HG02981 (cell line): ENCODE results near the gene BPIFB3.

Experiments used
- ATAC-seq: cut with Tn5 transposase; IDR thresholded peaks from one replicate; pipeline ENCODE4 v1.9.1; 2021; ENCODE audit warnings: mild to moderate bottlenecking, moderate library complexity; ENCODE audit not compliant: unreplicated experiment

BPIFB3 gene, protein sequence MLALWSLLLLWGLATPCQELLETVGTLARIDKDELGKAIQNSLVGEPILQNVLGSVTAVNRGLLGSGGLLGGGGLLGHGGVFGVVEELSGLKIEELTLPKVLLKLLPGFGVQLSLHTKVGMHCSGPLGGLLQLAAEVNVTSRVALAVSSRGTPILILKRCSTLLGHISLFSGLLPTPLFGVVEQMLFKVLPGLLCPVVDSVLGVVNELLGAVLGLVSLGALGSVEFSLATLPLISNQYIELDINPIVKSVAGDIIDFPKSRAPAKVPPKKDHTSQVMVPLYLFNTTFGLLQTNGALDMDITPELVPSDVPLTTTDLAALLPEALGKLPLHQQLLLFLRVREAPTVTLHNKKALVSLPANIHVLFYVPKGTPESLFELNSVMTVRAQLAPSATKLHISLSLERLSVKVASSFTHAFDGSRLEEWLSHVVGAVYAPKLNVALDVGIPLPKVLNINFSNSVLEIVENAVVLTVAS

DNA sequence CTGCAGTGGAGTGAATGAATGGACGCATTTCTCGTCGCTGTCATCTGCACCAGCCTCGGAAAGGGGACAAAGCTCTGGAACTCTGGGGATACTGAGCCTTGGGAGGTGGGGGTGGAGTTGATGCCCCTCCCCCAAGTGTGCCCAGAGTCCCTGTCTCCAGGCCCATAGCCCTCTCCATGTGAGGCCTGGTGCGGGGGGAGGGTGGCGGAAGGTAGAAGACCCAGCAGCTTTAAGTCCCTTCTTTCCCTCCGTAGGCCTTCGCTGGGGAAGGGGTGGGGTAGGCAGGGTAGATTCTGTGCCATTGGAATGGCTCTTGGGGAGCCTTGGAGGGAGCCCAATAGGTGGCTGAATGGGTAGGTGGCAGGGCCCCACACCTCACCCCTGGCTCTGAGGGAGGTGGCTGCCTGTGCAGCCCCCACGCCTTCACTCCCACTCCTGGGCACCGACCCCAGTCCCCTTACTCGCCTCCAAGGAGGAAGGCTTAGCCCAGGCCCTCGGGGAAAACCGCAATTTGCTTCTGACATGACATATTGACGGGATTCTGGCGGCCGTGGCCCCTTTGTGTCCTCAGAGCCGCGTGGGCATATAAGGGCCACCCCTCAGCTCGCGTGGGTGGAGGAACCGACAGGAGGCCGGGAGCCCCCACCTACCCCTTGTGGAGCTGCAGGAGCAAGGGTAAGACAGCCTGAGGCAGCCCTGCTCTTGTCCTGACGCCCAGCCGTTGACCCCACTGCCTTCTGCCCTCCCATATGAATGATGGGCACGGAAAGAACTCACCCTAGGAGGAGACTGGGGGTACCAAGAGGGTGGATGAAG, at the start of gene BPIFB3:
BPIFB3 (plus strand) TSS at position 613 of the 816 bp plus-strand sequence. CDS start 1,533 bp downstream, outside the sequence.
- no peak for ATAC-seq

DNA sequence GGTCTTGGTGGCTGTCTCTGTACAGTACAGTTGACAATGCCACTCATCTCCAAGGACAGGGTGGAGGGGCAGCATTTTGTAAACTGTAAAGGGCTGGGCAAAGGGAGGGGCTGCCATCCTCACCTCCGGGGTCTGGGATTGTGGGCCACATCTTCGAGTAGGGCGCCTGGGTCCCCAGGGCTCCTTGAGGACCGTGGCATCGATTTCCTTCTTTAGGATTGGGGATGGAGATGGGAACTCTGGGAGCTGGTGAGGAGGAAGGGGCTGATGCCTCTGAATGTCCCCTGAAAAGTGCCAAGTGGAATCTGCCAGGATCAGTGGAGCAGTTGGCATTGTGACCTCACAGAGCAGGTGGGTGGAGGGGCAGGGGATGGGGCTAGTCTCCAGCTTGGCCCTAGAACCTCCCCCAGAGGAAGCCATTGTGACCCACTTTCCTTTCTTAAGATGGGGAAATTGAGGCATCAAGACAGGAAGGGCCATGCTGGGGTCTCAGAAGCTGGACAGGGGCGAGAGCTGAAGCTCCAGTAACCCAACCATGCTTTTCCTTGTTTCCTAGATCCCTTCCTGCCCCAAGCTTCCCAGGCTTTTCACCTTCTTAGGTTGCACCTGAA, 49.5 kb upstream of the BPIFB3 start, which contains the start of gene SUN5:
SUN5 (minus strand) TSS at position 293 of the 611 bp plus-strand sequence; CDS start at position 200, 93 bp downstream.
- no peak for ATAC-seq

DNA sequence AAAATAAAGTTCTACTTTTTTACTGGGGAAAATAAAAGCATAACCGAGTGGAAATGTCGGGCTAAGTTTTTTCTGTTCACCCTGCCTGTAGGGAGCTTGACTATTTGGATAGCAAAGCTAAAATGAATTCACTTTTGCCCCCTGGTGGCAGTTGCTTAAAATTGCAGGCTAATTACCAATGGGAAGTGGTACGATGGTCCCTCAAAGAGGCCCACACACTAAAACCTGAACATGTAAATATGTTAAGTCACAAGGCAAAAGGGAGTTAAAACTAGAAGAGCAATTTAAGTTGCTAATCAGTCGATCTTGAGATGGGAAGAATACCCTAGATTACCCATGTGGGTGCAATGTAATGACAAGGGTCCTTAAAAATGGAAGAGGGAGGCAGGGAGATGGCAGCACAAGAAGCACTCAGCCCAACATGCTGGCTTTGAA, 48.6 kb upstream of the BPIFB3 start:
- ATAC-seq = no peak

DNA sequence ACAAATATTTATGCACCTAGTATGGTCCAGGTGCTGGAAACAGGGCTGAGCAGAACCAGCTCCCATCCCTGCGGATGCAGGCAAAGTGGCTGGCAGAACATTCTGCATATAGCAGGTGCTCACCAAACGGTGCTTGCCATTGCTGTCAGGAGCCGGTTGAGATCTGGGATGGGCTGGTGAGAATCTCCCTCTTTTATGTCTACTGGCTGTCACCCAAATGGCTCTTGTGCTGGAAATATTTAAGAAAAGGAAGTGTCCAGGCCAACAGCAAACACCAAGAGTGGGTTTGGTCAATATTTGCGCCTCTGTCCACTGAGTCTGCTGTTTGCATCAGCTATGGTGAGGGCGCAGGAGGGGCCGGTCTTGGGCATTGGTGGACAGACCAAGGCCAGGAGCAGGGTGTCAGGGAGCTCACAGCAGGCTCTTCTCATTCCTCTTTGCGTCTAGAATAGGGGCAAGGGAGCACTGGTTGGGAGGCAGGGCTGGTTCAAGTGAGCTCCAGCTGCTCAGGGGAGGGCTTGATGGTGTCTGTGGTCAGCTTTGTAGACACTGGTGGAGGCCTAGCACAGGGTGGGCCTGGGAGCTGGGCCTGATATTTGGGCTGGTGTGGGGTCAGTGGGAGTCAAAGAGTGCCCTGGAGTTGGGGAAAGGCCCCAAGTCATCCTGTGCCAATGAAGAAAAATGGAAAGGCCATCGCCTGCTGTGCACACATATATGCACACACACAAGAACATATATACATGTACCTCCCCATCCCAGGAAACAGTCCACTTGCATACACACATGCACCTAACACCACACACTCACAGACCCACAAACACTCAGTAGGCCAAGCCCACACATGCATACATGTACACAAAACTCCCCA, 47.6 kb upstream of the BPIFB3 start:
- no peak for ATAC-seq

DNA sequence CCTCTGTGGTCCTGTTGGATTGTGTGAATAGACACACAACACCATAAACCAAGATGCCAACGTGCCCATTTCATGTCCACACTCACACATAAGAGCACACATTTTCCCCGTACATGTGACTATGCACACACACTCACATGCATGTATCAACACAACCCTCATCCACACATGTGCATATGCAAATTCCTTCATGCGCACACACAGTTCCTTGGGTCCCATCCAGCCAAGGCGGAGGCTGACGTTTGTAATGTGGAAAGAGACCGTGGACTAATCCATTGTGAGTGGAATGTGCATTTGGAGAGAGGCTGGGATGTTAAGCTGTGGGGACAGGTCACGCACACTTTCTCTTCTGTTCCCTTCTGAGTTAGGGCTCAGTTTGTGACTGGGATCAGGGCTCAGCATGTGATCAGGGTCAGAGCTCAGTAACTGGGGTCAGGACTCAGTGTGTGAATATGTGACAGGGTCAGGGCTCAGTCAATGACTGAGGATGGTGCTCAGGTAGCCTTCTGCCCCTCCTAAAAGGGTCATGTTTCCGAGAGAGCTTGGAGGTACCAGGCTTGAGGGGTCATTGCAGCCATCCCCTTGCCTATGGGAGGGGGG, 46.8 kb upstream of the BPIFB3 start:
- ATAC-seq = no peak

DNA sequence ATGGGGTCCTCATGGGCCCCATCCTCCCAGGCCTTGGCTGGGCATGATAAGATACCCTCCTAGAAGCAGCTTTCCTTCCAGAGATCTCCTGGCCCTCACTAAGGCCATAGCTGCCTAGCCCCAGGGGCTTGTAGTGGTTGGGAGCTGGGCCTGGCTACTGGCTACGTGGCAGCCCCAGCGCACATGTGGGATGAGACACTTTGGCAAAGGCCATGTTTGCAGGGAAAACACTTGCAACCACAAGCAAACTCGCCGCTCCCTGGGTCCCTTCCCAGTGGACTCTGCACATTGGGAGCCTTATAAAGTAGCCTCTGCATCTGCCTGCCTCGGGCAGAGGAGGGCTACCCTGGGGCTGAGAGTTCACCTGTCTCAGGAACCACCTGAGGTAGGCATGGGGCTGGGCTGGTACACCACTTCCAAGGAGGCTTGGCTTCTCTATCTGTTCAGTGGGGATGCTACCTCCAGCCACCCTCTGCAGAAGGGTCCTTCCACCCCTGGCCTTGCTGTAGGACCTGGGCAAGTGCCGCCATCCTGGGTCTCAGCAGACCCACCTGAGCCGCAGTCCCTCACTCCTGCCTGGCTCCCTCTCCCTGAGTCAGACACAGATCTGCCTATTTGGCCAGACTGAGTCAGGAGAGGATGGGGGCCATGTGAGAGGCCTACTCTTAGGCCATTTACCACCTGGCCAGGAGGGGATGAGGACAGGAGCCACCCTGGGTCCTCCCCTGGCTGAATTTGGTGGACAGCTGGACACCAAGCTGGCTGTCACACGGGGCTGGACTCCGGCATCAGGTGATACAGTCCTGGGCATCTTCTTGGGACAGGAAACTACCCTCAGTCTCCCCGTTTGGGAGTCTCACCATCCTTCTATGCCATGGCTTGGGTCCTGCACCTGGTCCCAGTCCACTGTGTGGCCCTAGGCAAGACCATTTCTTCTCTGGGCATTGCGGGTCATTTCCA, 46.0 kb upstream of the BPIFB3 start, which contains the start of gene BPIFB2:
BPIFB2 (plus strand) TSS at position 329 of the 960 bp plus-strand sequence. CDS start 871 bp downstream, outside the sequence.
- no peak for ATAC-seq

DNA sequence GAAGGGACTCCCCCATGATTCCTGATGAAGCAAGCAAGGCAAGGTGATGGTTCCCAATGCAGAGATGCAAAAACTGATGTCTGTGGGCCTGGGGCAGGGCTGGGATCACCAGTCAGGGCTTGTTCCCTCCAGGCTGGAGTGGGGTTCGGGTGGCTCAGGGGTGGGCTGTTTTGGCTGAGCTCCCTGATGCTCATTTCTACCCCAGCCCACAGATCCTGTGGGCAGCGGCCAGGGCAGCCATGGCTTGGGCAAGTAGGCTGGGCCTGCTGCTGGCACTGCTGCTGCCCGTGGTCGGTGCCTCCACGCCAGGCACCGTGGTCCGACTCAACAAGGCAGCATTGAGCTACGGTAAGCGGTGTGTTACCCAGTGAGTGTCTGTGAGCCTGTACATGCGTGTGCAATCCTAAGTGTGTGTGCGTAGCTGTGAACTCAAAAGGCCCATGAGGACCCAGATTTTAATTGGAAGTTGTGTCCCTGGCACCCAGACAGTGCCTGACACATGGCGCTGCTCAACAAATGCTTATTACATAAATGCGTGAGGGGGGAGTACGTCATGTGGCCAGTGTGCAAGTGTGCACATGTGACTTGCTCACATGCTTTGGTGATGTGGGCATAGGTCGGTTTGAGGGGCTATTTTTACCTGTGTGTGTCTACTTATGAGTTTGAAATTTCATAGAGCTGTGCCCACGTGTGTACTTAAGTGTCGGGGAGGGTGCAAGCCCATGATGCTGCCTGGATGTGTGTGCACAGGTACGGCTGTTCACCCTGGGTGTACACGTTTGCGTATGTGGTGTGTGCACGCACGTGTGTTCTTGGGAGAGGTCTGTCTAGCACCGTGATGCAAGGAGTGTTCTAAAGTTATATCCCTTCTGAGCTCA, 45.1 kb upstream of the BPIFB3 start:
- no peak for ATAC-seq

DNA sequence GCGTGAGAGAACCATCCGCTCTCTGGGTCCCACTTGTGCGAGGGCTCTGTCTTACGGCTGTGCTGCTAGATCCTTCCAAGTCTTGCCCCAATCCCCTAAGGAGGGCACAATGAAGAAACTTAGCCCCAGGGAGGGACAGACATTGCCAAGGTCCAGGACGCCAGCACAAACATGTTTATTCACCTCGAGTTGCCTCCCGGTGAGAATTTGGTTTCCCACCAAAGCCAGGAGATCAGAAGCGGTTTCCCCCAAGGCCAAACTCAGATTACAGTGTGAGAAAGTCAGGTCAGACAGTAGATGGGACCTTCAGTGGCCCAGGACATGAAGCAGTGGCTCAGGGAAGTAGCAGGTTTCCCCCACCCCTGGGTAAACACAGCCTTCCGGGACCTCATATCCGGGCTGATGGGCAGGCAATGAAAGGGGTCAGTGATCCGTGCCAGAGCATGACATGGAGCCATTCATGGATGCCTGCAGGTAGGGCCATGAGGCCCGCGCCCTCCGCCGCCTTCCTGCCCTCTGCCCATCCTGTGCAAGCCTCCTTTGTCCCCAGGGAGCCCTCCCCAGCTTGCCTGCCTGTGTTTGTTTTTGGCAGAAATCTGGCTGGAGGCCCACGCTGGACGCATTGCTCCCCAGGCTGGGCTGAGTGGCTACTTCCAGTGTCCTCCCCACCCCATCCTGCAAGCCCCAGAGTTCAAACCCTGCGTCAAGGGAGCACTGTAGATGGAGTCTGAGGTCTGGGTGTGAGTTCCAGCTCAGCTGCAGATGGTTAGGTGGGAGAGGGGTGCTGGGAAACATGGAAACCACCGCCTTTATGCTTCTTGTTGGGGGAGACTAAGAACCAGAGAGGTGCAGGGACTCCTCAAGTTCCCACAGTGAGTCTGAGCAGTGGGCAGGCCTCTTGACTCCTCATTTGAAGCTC, 44.2 kb upstream of the BPIFB3 start:
- no peak for ATAC-seq

DNA sequence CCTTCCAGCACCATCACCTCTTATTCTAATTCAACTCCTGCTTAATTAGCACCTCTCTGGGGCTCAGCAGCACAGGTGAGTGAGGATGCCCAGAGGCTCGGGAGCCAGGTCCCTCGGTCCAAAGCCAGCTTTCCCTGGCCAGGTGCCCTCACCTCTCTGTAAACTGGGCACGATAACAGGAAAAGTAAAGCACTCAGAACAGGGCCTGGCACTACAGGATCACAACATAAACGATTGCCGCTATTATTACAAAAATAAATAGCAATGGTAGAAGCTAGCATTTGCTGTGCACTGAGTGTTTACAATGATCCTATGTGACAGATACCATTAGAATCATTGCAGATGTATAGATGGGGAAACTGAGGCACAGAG, 43.6 kb upstream of the BPIFB3 start:
- ATAC-seq = no peak

DNA sequence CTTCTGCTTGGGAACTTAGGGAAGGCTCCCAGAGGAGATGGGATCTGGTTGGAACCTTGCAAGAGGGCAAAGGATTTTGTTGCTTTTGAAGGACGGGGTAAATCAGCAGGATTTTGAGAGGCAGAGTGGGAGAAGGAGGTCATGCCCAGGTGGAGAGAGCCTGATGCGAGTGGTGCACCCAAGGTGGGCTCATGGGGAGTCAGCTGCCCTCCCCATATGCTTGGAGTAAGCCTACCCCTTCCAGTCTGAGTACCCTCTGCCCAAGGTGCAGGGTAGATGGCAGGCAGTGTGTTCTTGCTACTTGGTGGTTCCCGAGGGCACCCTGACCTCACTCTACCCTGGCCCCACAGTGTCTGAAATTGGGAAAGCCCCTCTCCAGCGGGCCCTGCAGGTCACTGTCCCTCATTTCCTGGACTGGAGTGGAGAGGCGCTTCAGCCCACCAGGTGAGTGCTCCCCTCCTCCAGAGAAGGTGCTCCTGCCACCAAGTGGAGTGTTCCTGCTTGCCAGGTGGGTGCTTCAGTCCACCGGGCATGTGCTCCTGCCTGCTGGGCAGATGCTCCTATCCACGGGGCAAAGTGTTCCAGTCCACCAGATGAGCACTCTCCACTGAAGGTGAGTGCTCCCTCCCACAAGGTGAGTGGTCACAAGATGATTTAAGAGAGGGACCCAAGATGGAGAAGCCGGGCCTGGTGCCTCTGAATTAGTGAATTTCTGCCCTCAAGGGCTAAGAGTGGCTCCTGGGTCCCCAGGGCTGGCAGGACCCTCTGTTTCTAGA, 42.8 kb upstream of the BPIFB3 start:
- no peak for ATAC-seq

DNA sequence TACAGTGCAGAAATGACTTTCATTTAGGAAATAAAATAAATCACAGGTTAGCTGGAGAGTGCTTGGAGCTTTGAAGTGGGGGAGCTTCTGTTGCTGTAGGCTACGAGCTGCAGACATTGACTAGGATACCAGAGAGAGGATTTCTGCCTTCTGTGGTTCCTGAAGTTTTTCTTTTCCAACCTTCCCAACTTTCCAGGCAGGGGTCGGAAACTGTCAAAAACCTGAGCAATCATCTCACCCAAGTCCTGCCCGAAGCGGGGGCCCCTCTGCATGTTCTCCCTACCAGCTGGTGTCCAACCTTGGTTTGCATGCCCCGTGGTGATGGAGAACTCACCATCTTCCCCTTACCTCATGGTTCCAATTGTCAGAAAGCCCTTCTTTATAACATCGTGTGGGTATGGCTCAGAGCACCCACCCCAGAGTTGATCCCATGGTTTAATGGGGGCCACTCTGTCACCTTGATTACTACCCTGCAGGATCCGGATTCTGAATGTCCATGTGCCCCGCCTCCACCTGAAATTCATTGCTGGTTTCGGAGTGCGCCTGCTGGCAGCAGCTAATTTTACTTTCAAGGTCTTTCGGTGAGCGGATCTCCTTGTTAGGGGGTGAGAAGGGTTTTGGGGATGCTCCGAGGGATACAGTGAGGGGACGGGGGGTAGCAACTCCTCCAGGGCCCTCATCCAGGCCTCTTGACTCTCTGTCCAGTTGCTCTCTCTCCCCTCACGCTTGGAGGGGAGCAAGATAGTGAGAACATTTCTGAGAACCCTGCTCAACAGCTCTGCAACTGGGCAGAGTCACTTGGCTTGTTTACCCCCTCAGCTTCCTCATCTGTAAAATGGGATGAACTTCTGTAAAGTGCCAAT, 41.1 kb upstream of the BPIFB3 start:
- ATAC-seq = no peak

DNA sequence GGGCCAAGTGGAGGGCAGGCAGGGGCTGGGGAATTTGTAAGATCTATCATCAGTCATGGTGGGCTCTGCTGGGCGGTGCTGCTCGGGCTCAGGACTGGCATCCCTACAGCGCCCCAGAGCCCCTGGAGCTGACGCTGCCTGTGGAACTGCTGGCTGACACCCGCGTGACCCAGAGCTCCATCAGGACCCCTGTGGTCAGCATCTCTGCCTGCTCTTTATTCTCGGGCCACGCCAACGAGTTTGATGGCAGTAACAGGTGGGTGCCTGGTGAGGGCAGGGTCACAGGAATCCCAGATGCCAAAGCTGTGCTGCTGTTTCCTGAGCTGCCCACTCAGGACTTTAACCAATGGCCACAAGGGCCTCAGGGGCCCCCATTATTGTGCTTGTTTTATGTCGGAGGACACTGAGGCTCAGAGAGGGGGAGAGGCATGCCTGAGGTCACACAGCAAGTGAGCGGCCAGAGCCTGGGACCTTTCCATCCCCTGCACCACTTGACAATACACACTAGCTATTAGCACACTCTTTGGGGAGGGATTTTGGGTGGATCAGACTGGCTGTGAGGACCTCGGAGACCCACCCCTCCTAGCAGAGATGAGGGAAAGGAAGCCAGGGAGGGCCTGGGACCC, 39.9 kb upstream of the BPIFB3 start:
- ATAC-seq = no peak

DNA sequence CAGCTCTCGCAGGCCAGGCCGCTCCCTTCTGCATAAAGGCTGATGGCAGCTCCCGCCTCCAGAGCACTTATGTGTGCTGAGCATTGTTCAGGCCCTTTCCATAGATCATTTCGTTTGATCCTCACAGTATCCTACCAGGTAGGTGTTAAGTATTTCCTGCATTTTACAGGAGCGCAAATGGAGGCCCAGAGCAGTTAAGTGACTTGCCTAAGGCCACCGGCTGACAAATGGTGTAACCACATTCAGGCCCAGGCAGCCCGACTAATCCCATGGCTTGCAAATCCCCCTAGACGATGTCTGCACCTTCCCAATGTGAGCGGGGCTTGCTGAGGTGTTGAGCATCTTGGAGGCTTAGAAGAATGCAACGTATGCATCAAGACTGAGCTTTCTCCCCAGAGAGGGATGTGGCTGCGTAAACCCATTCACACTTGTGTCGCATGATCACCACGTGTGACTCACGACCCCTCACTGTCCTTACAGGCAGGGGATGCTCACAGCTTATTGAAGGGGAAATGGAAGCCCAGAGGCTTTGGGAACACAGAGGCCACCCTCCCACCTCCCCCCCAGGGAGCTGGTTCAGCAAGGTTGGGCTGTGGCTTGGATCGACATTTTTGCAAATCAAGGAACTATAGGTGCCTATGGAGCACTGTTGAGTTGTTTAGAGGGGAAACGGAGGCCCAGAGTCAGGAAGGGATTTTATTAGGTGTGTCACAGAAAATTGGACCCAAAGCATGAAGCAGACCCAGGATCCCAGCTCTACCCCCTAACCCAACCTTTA, 39.2 kb upstream of the BPIFB3 start:
- no peak for ATAC-seq

DNA sequence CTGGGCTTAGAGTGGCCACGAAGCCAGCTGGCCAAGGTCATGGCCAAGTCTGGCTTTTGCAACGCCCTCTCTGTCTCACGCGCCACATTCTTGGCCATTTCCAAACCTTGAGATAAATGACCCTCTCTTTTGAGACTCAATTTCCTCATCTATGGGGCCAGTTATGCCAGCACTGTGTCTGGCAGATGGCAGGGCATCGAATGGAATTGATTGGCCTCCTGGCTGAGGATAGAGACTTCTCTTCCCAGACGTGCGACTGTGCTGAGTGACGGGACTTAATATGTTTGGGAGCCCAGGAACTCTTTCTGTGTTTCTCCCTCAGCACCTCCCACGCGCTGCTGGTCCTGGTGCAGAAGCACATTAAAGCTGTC, 38.6 kb upstream of the BPIFB3 start:
- no peak for ATAC-seq
